ENCODE results near the gene CNIH2. TPM values are rescaled to one million over a fixed set of nuclear protein-coding genes. Genes with fewer than 3 reads are reported as not detected.

The CNIH2 gene
- total and polyA plus RNA-seq, 9 of the 15 experiments (the other 6 are each of a cell fraction or from before 2014, with no cell fraction given), result 0.26 to 0.89 (median 0.40) TPM; not detected in 4

GRCh38 chr11:66267379-66268243, 10.4 kb upstream of the CNIH2 start (continued):
- TF ChIP-seq FOXK2 (conservative IDR thresholded peaks at IDR 0.05 in 1 of 2, IDR thresholded peaks at IDR 0.05 in 1 of 2; ENCODE audit: low read depth in 2 of 2), result peak in 1 of 2 experiments; percentile 98; a peak in 2 of 4 replicates
- TF ChIP-seq ESRRB (CRISPR knock-in tag; IDR thresholded peaks at IDR 0.05; ENCODE audit: borderline replicate concordance), result 0 out of 2 replicates have a peak, but pooled peaks have one; percentile 15
- TF ChIP-seq ESRRA (IDR thresholded peaks at IDR 0.05; ENCODE audit: borderline replicate concordance, low read depth), result peak; percentile 85
- 0 out of 2 replicates have a peak, but pooled peaks have one; percentile 11 for TF ChIP-seq CHCHD3 (CRISPR knock-in tag; IDR thresholded peaks at IDR 0.05)
- TF ChIP-seq MLLT1 (IDR thresholded peaks at IDR 0.05), result 0 out of 4 replicates have a peak, but pooled peaks of 1 of the 2 experiments have one; percentile 7
- 0 out of 2 replicates have a peak, but pooled peaks have one; percentile 17 for TF ChIP-seq TARDBP (IDR thresholded peaks at IDR 0.05)
- 0 out of 2 replicates have a peak, but pooled peaks have one; percentile 25 for TF ChIP-seq ZNF592 (IDR thresholded peaks at IDR 0.05)
- TF ChIP-seq RB1 (IDR thresholded peaks at IDR 0.05; ENCODE audit: low read depth), result 0 out of 2 replicates have a peak, but pooled peaks have one; percentile 58
- TF ChIP-seq ZBTB49 (CRISPR knock-in tag; IDR thresholded peaks at IDR 0.05; ENCODE audit: borderline replicate concordance), result no peak
- TF ChIP-seq SAFB (IDR thresholded peaks at IDR 0.05; ENCODE audit: borderline replicate concordance, low read depth, low read length), result peak; percentile 43; the same call in 1 of the 2 replicates
- no peak; the same call in 1 of the 2 replicates for TF ChIP-seq ATF6 (CRISPR knock-in tag; IDR thresholded peaks at IDR 0.05)
- peak; percentile 62; the same call in 1 of the 2 replicates for TF ChIP-seq MTA3 (IDR thresholded peaks at IDR 0.05; ENCODE audit: borderline replicate concordance)
- 0 out of 2 replicates have a peak, but pooled peaks have one; percentile 17 for TF ChIP-seq TEAD4 (IDR thresholded peaks at IDR 0.05; ENCODE audit: low read length)
- no peak for TF ChIP-seq TEAD4 (CRISPR knock-in tag; IDR thresholded peaks at IDR 0.05; ENCODE audit: borderline replicate concordance)

All from K562 (cell line).